Activated CD4-positive, alpha-beta memory T cell treated with anti-CD3 and anti-CD28 coated beads, Interleukin-2, amount 10 ng/mL, durations not matched to agents 7 days and 5 days (primary cell): ENCODE results near the gene CTSD. TPM values are rescaled to one million over a fixed set of nuclear protein-coding genes. Genes with fewer than 3 reads are reported as not detected.
A peak's percentile ranks its signal among the peaks of the same experiment; 100 is the strongest.
"Not testable (repeated sequence)": the region's sequence is repeated elsewhere in the genome, so short reads cannot be mapped to it uniquely, and the experiment has no call there.

ENCODE experiments used
- CTCF ChIA-PET: fragments of 350-600 bp; sonication (Branson Sonifier 250); formaldehyde crosslinking; loops from one replicate; lab custom pipeline; 2021; ENCODE audit warnings: antibody characterized with exemption, inconsistent platforms; lab: Charles Lee
- POLR2A ChIA-PET: fragments of 350-600 bp; sonication (Branson Sonifier 250); formaldehyde crosslinking; loops from one replicate; lab custom pipeline; 2021; ENCODE audit warnings: antibody characterized with exemption; lab: Charles Lee
- DNase-seq: peaks from one replicate; pipeline ENCODE4 v3.0.0-alpha.2; 2020
- H3K27ac Mint-ChIP-seq: one replicate; pipeline ENCODE4 v1.8.0; 2021; ENCODE audit warnings: mild to moderate bottlenecking, mixed read lengths
- H3K27me3 Mint-ChIP-seq: one replicate; pipeline ENCODE4 v1.8.0; 2021; ENCODE audit warnings: mixed read lengths
- H3K36me3 Mint-ChIP-seq: one replicate; pipeline ENCODE4 v1.8.0; 2021; ENCODE audit warnings: low read depth, mixed read lengths
- H3K4me1 Mint-ChIP-seq: one replicate; pipeline ENCODE4 v1.8.0; 2021; ENCODE audit warnings: mixed read lengths
- H3K4me3 Mint-ChIP-seq: one replicate; pipeline ENCODE4 v1.8.0; 2021; ENCODE audit warnings: mild to moderate bottlenecking, mixed read lengths
- H3K9me3 Mint-ChIP-seq: one replicate; pipeline ENCODE4 v1.8.0; 2021; ENCODE audit warnings: mixed read lengths
- total RNA-seq, 2 experiments: library from RNA; stranded (reverse); gene quantifications; one replicate each; pipeline ENCODE4 v1.2.3, GENCODE V29; 2021

CTSD gene
- total RNA-seq, result 100 to 1,000 TPM; 156 to 172 TPM

- peak within 1 kb of the TSS; percentile 84 for H3K4me3 Mint-ChIP-seq
- H3K27ac Mint-ChIP-seq, result peak within 1 kb of the TSS; percentile 78
- ChIA-PET CTCF (interaction anchor here (1.3 to 1.7 kb wide), 2 partner anchors 9 to 70 kb away, joined by 5 to 8 read pairs; no protein-coding TSS in a partner anchor), POLR2A (interaction anchor here (1.3 to 2.4 kb wide), 2 partner anchors 9 to 11 kb away, joined by 4 to 10 read pairs; no protein-coding TSS in a partner anchor)
- DNase-seq, result peak; percentile 93
- H3K4me1 Mint-ChIP-seq, result peaks cover 46% of the 10 kb centered on the region
- no peaks in the 10 kb centered on the region for H3K9me3 Mint-ChIP-seq
- peaks cover 3% of the 10 kb centered on the region for H3K36me3 Mint-ChIP-seq
- H3K27me3 Mint-ChIP-seq, result no peaks in the 10 kb centered on the region
Measured at GRCh38 chr11:1763796-1764661, at the start of gene CTSD. Gene CTSD, minus strand, starts transcription at chr11:1763927. Its CDS starts 68 bp downstream, at chr11:1763859.

GRCh38 chr11:1813356-1813755 is 49.6 kb upstream of the CTSD start:
- H3K9me3 Mint-ChIP-seq, H3K27ac Mint-ChIP-seq, H3K4me3 Mint-ChIP-seq, H3K36me3 Mint-ChIP-seq, DNase-seq, H3K4me1 Mint-ChIP-seq, POLR2A ChIA-PET: not testable (repeated sequence)
- peaks cover 13% of the 10 kb centered on the region for H3K27me3 Mint-ChIP-seq
- CTCF ChIA-PET, result interaction anchor here (1.0 kb wide), 1 partner anchor 20 kb away, joined by 3 read pairs; no protein-coding TSS in a partner anchor

GRCh38 chr11:1812801-1813200 is 49.1 kb upstream of the CTSD start:
- Mint-ChIP-seq H3K4me1 (no peaks in the 10 kb centered on the region), H3K27ac (no peak overlapping the region), H3K36me3 (no peaks in the 10 kb centered on the region), H3K27me3 (peaks cover 16% of the 10 kb centered on the region), H3K9me3 (no peaks in the 10 kb centered on the region), H3K4me3 (no peak overlapping the region)
- CTCF ChIA-PET, result no interaction called here
- no peak for DNase-seq
- POLR2A ChIA-PET, result no interaction called here

- ChIA-PET CTCF (interaction anchor here (1.5 kb wide), 1 partner anchor 160 kb away, joined by 5 read pairs; no protein-coding TSS in a partner anchor), POLR2A (no interaction called here)
- H3K36me3 Mint-ChIP-seq, result no peaks in the 10 kb centered on the region
- peaks cover 15% of the 10 kb centered on the region for H3K27me3 Mint-ChIP-seq
- H3K4me3 Mint-ChIP-seq, result no peak overlapping the region
- H3K4me1 Mint-ChIP-seq, result no peaks in the 10 kb centered on the region
- H3K9me3 Mint-ChIP-seq, result no peaks in the 10 kb centered on the region
- DNase-seq, result no peak
- no peak overlapping the region for H3K27ac Mint-ChIP-seq
Measured at GRCh38 chr11:1812274-1812673, 48.5 kb upstream of the CTSD start.

- no peak for DNase-seq
- ChIA-PET CTCF (no interaction called here), POLR2A (no interaction called here)
- no peaks in the 10 kb centered on the region for H3K4me1 Mint-ChIP-seq
- peaks cover 10% of the 10 kb centered on the region for H3K27me3 Mint-ChIP-seq
- no peak overlapping the region for H3K27ac Mint-ChIP-seq
- no peak overlapping the region for H3K4me3 Mint-ChIP-seq
- H3K36me3 Mint-ChIP-seq, result no peaks in the 10 kb centered on the region
- H3K9me3 Mint-ChIP-seq, result no peaks in the 10 kb centered on the region
Measured at GRCh38 chr11:1810761-1811160, 47.0 kb upstream of the CTSD start.

GRCh38 chr11:1807264-1807995 is 43.7 kb upstream of the CTSD start:
- Mint-ChIP-seq H3K27me3 (peaks cover 16% of the 10 kb centered on the region), H3K4me3 (no peak overlapping the region), H3K9me3 (no peaks in the 10 kb centered on the region), H3K4me1 (no peaks in the 10 kb centered on the region), H3K36me3 (no peaks in the 10 kb centered on the region), H3K27ac (no peak overlapping the region)
- ChIA-PET CTCF (interaction anchor here (1.8 to 5.0 kb wide), 3 partner anchors 25 to 155 kb away, joined by 6 to 28 read pairs (median 8); no protein-coding TSS in a partner anchor), POLR2A (no interaction called here)
- no peak for DNase-seq

GRCh38 chr11:1805525-1805924 is 41.8 kb upstream of the CTSD start:
- H3K4me3 Mint-ChIP-seq, result no peak overlapping the region
- no peak overlapping the region for H3K27ac Mint-ChIP-seq
- no peaks in the 10 kb centered on the region for H3K4me1 Mint-ChIP-seq
- ChIA-PET CTCF (interaction anchor here (0.6 to 5.0 kb wide), 5 partner anchors 27 to 153 kb away, joined by 3 to 28 read pairs (median 4); no protein-coding TSS in a partner anchor), POLR2A (no interaction called here)
- no peaks in the 10 kb centered on the region for H3K9me3 Mint-ChIP-seq
- DNase-seq, result no peak
- H3K27me3 Mint-ChIP-seq, result peaks cover 18% of the 10 kb centered on the region
- no peaks in the 10 kb centered on the region for H3K36me3 Mint-ChIP-seq

- H3K4me3 Mint-ChIP-seq, H3K4me1 Mint-ChIP-seq, H3K27ac Mint-ChIP-seq, H3K9me3 Mint-ChIP-seq, POLR2A ChIA-PET, H3K36me3 Mint-ChIP-seq, DNase-seq: not testable (repeated sequence)
- H3K27me3 Mint-ChIP-seq, result peaks cover 17% of the 10 kb centered on the region
- CTCF ChIA-PET, result interaction anchor here (1.3 to 5.0 kb wide), 3 partner anchors 29 to 110 kb away, joined by 3 to 28 read pairs (median 5); no protein-coding TSS in a partner anchor
Measured at GRCh38 chr11:1803835-1804519, 40.2 kb upstream of the CTSD start.

GRCh38 chr11:1803246-1803645 is 39.5 kb upstream of the CTSD start:
- Mint-ChIP-seq H3K4me3 (no peak overlapping the region), H3K27me3 (peaks cover 17% of the 10 kb centered on the region), H3K36me3 (no peaks in the 10 kb centered on the region), H3K9me3 (no peaks in the 10 kb centered on the region), H3K27ac (no peak overlapping the region), H3K4me1 (no peaks in the 10 kb centered on the region)
- no peak for DNase-seq
- ChIA-PET CTCF (no interaction called here), POLR2A (no interaction called here)

GRCh38 chr11:1797391-1798125 is 33.8 kb upstream of the CTSD start:
- no peak for DNase-seq
- POLR2A ChIA-PET, result no interaction called here
- H3K9me3 Mint-ChIP-seq, result no peaks in the 10 kb centered on the region
- no peaks in the 10 kb centered on the region for H3K36me3 Mint-ChIP-seq
- no peak overlapping the region for H3K4me3 Mint-ChIP-seq
- CTCF ChIA-PET, result interaction anchor here (1.1 kb wide), 2 partner anchors 104 to 354 kb away, joined by 3 read pairs; no protein-coding TSS in a partner anchor
- no peak overlapping the region for H3K27ac Mint-ChIP-seq
- H3K27me3 Mint-ChIP-seq, result peaks cover 29% of the 10 kb centered on the region
- H3K4me1 Mint-ChIP-seq, result peaks cover 7% of the 10 kb centered on the region

- no peak overlapping the region for H3K27ac Mint-ChIP-seq
- ChIA-PET POLR2A (no interaction called here), CTCF (no interaction called here)
- no peaks in the 10 kb centered on the region for H3K36me3 Mint-ChIP-seq
- peaks cover 35% of the 10 kb centered on the region for H3K27me3 Mint-ChIP-seq
- no peak overlapping the region for H3K4me3 Mint-ChIP-seq
- H3K4me1 Mint-ChIP-seq, result peaks cover 13% of the 10 kb centered on the region
- no peak for DNase-seq
- H3K9me3 Mint-ChIP-seq, result no peaks in the 10 kb centered on the region
Measured at GRCh38 chr11:1796413-1797011, 32.8 kb upstream of the CTSD start.
